K562 (cell line): ENCODE measurements around the gene FEN1. TPM values are rescaled to one million over a fixed set of nuclear protein-coding genes. Genes with fewer than 3 reads are reported as not detected.

Experiments
- ARID2 ChIP-seq: fragments of 450-650 bp; IDR thresholded peaks from 2 replicates; pipeline ENCODE4 v1.6.1; 2017; ENCODE audit warnings: antibody characterized with exemption, mild to moderate bottlenecking
- CC2D1A ChIP-seq: fragments of 450-650 bp; IDR thresholded peaks from 2 replicates; pipeline ENCODE4 v1.6.1; 2017; ENCODE audit warnings: mild to moderate bottlenecking
- CREB1 ChIP-seq, 2 experiments: sonication (generic) in 1 of 2; formaldehyde crosslinking in 1 of 2; IDR thresholded peaks; 2 replicates each; pipeline versions ENCODE4 v1.6.1 to v1.8.0; 2012 to 2022; ENCODE audit warnings: inconsistent platforms in 1 of 2, mild to moderate bottlenecking in 1 of 2, missing genetic modification reagents in 1 of 2, moderate library complexity in 1 of 2
- FUS ChIP-seq: fragments of 200-400 bp; formaldehyde crosslinking; optimal IDR thresholded peaks from 2 replicates; pipeline ENCODE3; 2017; ENCODE audit warnings: low read depth, low read length
- HDAC3 ChIP-seq: fragments of 450-650 bp; IDR thresholded peaks from 2 replicates; pipeline ENCODE4 v1.6.1; 2018; ENCODE audit warnings: borderline replicate concordance, mild to moderate bottlenecking, moderate library complexity; ENCODE audit not compliant: partially characterized antibody
- HNRNPLL ChIP-seq: fragments of 200-400 bp; formaldehyde crosslinking; IDR thresholded peaks from 2 replicates; pipeline ENCODE4 v1.6.1; 2017; ENCODE audit warnings: low read length, low read depth, mild to moderate bottlenecking; ENCODE audit not compliant: poor library complexity, severe bottlenecking
- KHSRP ChIP-seq: fragments of 450-650 bp; IDR thresholded peaks from 2 replicates; pipeline ENCODE4 v1.6.1; 2017
- L3MBTL2 ChIP-seq: fragments of 450-650 bp; IDR thresholded peaks from 2 replicates; pipeline ENCODE4 v1.6.1; 2016; ENCODE audit warnings: mild to moderate bottlenecking, moderate library complexity
- MAZ ChIP-seq, 2 experiments: fragments of 450-650 bp in 1 of 2; sonication (generic) in 1 of 2; formaldehyde crosslinking; IDR thresholded peaks in 1 of 2; conservative IDR thresholded peaks in 1 of 2; 2 replicates each; pipeline versions ENCODE4 v1.4.0 to v1.5.0; 2020; ENCODE audit warnings: mild to moderate bottlenecking in 1 of 2, missing genetic modification reagents in 1 of 2
- POLR2G ChIP-seq: fragments of 200-400 bp; formaldehyde crosslinking; IDR thresholded peaks from 2 replicates; pipeline ENCODE4 v1.6.1; 2017; ENCODE audit warnings: low read depth, mild to moderate bottlenecking, antibody characterized with exemption, low read length, moderate library complexity
- RBBP5 ChIP-seq: fragments of 200-600 bp; sonication (generic); IDR thresholded peaks from 2 replicates; pipeline ENCODE4 v1.6.1; 2012; ENCODE audit warnings: borderline replicate concordance, mild to moderate bottlenecking, low read length, control low read depth, inconsistent platforms; ENCODE audit not compliant: insufficient read depth, poor library complexity, severe bottlenecking
- RBFOX2 ChIP-seq: fragments of 200-400 bp; formaldehyde crosslinking; IDR thresholded peaks from 2 replicates; pipeline ENCODE4 v1.6.1; 2017; ENCODE audit warnings: low read depth, mild to moderate bottlenecking, low read length, moderate library complexity
- RHOXF2B ChIP-seq: fragments of 250-450 bp; sonication (Bioruptor Pico); conservative IDR thresholded peaks from 2 replicates; pipeline ENCODE4 v1.5.1; 2021
- polyA plus RNA-seq, 8 experiments: library from polyadenylated mRNA; depleted of rRNA in 4 of 8; stranded (reverse) in 5 of 8; unstranded in 3 of 8; fragments of >200 nt; fragmentation: Nextera tagmentation in 2 of 8; fragmentation: Illumina TruSeq in 1 of 8; extraction: Ambion mirVana in 2 of 8; extraction: Trizol in 1 of 8; gene quantifications; 2 replicates each; pipeline versions ENCODE4 v1.2.1 to v1.2.3, GENCODE V29; 2011 to 2014; ENCODE audit warnings: inconsistent platforms in 1 of 8, missing spikeins in 1 of 8
- total RNA-seq, 7 experiments: library from RNA; depleted of rRNA in 6 of 7; stranded (reverse); fragments of >200 nt in 6 of 7; fragmentation: Illumina TruSeq in 2 of 7; extraction: Trizol in 2 of 7; gene quantifications; 2 replicates each; pipeline versions ENCODE4 v1.2.1 to v1.2.3, GENCODE V29; 2011 to 2021; ENCODE audit warnings: low replicate concordance in 1 of 7
- TF ChIP-seq, protein P1 (sequence below): fragments of 450-650 bp; IDR thresholded peaks from 2 replicates; pipeline ENCODE4 v1.6.1; 2016; ENCODE audit warnings: mild to moderate bottlenecking, moderate library complexity
- TF ChIP-seq, protein P2 (sequence below): fragments of 250-450 bp; sonication (Bioruptor Pico); IDR thresholded peaks from 2 replicates; pipeline ENCODE4 v1.4.0; 2020; ENCODE audit warnings: mild to moderate bottlenecking, moderate library complexity

Gene FEN1
- total and polyA plus RNA-seq, 9 of the 15 experiments (the other 6 are each of a cell fraction or from before 2014, with no cell fraction given): 58.1 to 156 (median 137) TPM

DNA sequence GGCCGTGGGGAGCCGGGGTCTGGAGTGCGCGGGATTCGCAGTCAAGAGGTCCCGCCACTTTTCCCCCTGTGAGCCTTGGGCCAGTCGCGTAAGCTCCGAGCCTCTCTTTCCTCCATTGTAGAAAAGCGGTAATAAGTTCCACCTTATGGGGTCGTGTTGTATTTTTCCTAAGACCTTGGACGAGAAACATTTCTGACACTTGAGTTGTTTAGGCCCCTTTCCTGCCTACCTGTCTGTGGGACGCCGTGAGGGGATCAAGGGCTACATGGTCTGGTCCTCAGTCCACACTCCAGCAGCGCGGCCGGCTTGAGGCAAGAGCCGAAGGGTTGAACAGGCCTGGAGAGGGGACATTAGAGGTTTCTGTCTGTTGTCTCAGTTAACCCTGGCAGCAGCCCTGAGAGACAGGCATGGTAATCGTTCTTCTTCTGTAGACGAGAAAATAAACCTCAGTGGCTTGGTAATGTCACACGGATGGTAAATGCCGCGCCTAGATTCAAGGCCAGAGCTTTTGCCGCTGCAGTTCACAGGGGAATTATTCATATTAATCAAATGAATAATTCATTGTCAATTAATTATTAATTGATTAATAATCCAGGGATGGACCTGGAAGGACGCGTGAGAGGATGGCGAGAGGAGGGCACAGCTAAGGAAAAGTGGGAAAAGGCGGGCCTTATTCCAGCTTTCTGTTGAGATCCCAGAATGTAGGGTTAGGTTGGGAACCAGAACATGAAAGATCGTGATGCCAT, 545 bp downstream of the FEN1 start (continued):
- TF ChIP-seq MAZ (CRISPR knock-in tag; conservative IDR thresholded peaks at IDR 0.05 in 1 of 2, IDR thresholded peaks at IDR 0.05 in 1 of 2) (no peak), CC2D1A (no peak), HNRNPLL (peak; percentile 70), POLR2G (no peak), ARID2 (no peak), FUS (no peak), L3MBTL2 (no peak), CREB1 (IDR thresholded peaks at IDR 0.05) (no peak), CREB1 (CRISPR knock-in tag; IDR thresholded peaks at IDR 0.05) (no peak), HDAC3 (no peak), RBFOX2 (peak; percentile 60; the same call in 1 of the 2 replicates), RHOXF2B (no peak), RBBP5 (peak; percentile 8), KHSRP (no peak)
- TF ChIP-seq, protein P1, sequence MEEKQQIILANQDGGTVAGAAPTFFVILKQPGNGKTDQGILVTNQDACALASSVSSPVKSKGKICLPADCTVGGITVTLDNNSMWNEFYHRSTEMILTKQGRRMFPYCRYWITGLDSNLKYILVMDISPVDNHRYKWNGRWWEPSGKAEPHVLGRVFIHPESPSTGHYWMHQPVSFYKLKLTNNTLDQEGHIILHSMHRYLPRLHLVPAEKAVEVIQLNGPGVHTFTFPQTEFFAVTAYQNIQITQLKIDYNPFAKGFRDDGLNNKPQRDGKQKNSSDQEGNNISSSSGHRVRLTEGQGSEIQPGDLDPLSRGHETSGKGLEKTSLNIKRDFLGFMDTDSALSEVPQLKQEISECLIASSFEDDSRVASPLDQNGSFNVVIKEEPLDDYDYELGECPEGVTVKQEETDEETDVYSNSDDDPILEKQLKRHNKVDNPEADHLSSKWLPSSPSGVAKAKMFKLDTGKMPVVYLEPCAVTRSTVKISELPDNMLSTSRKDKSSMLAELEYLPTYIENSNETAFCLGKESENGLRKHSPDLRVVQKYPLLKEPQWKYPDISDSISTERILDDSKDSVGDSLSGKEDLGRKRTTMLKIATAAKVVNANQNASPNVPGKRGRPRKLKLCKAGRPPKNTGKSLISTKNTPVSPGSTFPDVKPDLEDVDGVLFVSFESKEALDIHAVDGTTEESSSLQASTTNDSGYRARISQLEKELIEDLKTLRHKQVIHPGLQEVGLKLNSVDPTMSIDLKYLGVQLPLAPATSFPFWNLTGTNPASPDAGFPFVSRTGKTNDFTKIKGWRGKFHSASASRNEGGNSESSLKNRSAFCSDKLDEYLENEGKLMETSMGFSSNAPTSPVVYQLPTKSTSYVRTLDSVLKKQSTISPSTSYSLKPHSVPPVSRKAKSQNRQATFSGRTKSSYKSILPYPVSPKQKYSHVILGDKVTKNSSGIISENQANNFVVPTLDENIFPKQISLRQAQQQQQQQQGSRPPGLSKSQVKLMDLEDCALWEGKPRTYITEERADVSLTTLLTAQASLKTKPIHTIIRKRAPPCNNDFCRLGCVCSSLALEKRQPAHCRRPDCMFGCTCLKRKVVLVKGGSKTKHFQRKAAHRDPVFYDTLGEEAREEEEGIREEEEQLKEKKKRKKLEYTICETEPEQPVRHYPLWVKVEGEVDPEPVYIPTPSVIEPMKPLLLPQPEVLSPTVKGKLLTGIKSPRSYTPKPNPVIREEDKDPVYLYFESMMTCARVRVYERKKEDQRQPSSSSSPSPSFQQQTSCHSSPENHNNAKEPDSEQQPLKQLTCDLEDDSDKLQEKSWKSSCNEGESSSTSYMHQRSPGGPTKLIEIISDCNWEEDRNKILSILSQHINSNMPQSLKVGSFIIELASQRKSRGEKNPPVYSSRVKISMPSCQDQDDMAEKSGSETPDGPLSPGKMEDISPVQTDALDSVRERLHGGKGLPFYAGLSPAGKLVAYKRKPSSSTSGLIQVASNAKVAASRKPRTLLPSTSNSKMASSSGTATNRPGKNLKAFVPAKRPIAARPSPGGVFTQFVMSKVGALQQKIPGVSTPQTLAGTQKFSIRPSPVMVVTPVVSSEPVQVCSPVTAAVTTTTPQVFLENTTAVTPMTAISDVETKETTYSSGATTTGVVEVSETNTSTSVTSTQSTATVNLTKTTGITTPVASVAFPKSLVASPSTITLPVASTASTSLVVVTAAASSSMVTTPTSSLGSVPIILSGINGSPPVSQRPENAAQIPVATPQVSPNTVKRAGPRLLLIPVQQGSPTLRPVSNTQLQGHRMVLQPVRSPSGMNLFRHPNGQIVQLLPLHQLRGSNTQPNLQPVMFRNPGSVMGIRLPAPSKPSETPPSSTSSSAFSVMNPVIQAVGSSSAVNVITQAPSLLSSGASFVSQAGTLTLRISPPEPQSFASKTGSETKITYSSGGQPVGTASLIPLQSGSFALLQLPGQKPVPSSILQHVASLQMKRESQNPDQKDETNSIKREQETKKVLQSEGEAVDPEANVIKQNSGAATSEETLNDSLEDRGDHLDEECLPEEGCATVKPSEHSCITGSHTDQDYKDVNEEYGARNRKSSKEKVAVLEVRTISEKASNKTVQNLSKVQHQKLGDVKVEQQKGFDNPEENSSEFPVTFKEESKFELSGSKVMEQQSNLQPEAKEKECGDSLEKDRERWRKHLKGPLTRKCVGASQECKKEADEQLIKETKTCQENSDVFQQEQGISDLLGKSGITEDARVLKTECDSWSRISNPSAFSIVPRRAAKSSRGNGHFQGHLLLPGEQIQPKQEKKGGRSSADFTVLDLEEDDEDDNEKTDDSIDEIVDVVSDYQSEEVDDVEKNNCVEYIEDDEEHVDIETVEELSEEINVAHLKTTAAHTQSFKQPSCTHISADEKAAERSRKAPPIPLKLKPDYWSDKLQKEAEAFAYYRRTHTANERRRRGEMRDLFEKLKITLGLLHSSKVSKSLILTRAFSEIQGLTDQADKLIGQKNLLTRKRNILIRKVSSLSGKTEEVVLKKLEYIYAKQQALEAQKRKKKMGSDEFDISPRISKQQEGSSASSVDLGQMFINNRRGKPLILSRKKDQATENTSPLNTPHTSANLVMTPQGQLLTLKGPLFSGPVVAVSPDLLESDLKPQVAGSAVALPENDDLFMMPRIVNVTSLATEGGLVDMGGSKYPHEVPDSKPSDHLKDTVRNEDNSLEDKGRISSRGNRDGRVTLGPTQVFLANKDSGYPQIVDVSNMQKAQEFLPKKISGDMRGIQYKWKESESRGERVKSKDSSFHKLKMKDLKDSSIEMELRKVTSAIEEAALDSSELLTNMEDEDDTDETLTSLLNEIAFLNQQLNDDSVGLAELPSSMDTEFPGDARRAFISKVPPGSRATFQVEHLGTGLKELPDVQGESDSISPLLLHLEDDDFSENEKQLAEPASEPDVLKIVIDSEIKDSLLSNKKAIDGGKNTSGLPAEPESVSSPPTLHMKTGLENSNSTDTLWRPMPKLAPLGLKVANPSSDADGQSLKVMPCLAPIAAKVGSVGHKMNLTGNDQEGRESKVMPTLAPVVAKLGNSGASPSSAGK: 0 out of 2 replicates have a peak, but pooled peaks have one; percentile 20
- TF ChIP-seq, protein P2, sequence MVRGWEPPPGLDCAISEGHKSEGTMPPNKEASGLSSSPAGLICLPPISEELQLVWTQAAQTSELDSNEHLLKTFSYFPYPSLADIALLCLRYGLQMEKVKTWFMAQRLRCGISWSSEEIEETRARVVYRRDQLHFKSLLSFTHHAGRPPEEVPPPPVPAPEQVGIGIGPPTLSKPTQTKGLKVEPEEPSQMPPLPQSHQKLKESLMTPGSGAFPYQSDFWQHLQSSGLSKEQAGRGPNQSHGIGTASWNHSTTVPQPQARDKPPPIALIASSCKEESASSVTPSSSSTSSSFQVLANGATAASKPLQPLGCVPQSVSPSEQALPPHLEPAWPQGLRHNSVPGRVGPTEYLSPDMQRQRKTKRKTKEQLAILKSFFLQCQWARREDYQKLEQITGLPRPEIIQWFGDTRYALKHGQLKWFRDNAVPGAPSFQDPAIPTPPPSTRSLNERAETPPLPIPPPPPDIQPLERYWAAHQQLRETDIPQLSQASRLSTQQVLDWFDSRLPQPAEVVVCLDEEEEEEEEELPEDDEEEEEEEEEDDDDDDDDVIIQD: no peak
